ENCODE results near the gene PLOD1. TPM values are rescaled to one million over a fixed set of nuclear protein-coding genes. Genes with fewer than 3 reads are reported as not detected.
A peak's percentile ranks its signal among the peaks of the same experiment; 100 is the strongest.
"Not testable (repeated sequence)": the region's sequence is repeated elsewhere in the genome, so short reads cannot be mapped to it uniquely, and the experiment has no call there.

PLOD1 gene
- total RNA-seq, 4 donors from 2014 or later, result 28.8 to 56.3 (median 41.2) TPM

GRCh38 chr1:11888206-11888876 is 46.2 kb upstream of the PLOD1 start:
- Histone ChIP-seq H3K9me3 (no peaks in the 10 kb centered on the region), H3K36me3 (no peaks in the 10 kb centered on the region), H3K4me3 (no peak overlapping the region), H3K27ac (no peak overlapping the region), H3K27me3 (peaks cover 11% of the 10 kb centered on the region), H3K4me1 (no peaks in the 10 kb centered on the region)
- intact Hi-C loops (cut with DNase I; ENCODE audit: low total_unique reads) (no loop called here), in situ Hi-C loops (cut with MboI; ENCODE audit: low pct_ligation_motif_present in 1 of 4, low pct_unique_long_range_greater_than_20kb in 1 of 4, low sequenced_read_pairs in 3 of 4) (no loop called here)
- WGBS, 2 donors (ENCODE audit: low coverage in 1 of 2), result 80 to 92% methylated on average over 7 to 15 of the region's 15 CpGs
- TF ChIP-seq POLR2A (IDR thresholded peaks at IDR 0.05) (no peak), EP300 (IDR thresholded peaks at IDR 0.05; ENCODE audit: low read depth) (no peak), POLR2AphosphoS5 (IDR thresholded peaks at IDR 0.05) (no peak), CTCF (IDR thresholded peaks at IDR 0.05) (no peak)
- DNase-seq, result no peak

DNA sequence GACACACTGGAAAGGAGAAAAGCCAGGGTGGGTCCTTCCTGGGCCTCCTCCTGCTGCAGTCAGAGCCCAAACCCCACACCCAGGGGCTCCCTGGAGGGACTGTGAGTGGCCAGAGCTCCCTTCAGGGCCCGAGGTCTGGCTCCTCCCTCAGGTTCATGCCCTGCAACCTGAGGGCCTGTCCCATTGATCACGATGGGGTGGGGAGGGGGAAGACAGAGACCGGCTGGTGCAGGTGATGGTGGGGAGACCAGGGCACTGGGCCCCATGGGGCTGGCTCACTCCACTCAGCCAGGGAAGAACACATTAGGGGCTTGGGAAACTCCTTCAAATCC is 45.7 kb upstream of the PLOD1 start:
- in situ Hi-C loops (cut with MboI; ENCODE audit: low pct_ligation_motif_present in 1 of 4, low pct_unique_long_range_greater_than_20kb in 1 of 4, low sequenced_read_pairs in 3 of 4) (no loop called here), intact Hi-C loops (cut with DNase I; ENCODE audit: low total_unique reads) (no loop called here)

GRCh38 chr1:11891433-11892186 is 42.9 kb upstream of the PLOD1 start:
- Histone ChIP-seq H3K4me3 (no peak overlapping the region), H3K9me3 (no peaks in the 10 kb centered on the region), H3K27ac (no peak overlapping the region), H3K4me1 (no peaks in the 10 kb centered on the region), H3K36me3 (no peaks in the 10 kb centered on the region), H3K27me3 (peaks cover 30% of the 10 kb centered on the region)
- in situ Hi-C loops (cut with MboI; ENCODE audit: low pct_ligation_motif_present in 1 of 4, low pct_unique_long_range_greater_than_20kb in 1 of 4, low sequenced_read_pairs in 3 of 4), result loop anchor here in 1 of 4 donors (10.0 kb wide), 1 partner anchor 47 kb away; the partner anchor contains the start of gene NPPA
- no peak for DNase-seq
- WGBS, 2 donors (ENCODE audit: low coverage in 1 of 2), result 68 to 89% methylated on average over 3 to 6 of the region's 6 CpGs
- TF ChIP-seq EP300 (IDR thresholded peaks at IDR 0.05; ENCODE audit: low read depth) (no peak), POLR2A (IDR thresholded peaks at IDR 0.05) (no peak), CTCF (IDR thresholded peaks at IDR 0.05) (no peak), POLR2AphosphoS5 (IDR thresholded peaks at IDR 0.05) (no peak)
- intact Hi-C loops (cut with DNase I; ENCODE audit: low total_unique reads), result loop anchor here (5.0 kb wide), 1 partner anchor 54 kb away; no protein-coding TSS in a partner anchor

More for the DNA sequence above, 45.7 kb upstream of the PLOD1 start:
- no peak for TF ChIP-seq CTCF (IDR thresholded peaks at IDR 0.05)
- no peak for TF ChIP-seq EP300 (IDR thresholded peaks at IDR 0.05; ENCODE audit: low read depth)
- no peak for TF ChIP-seq POLR2AphosphoS5 (IDR thresholded peaks at IDR 0.05)
- no peak for TF ChIP-seq POLR2A (IDR thresholded peaks at IDR 0.05)
- 41% methylated on average over 3 of the region's 3 CpGs; no CpG with 5 or more reads in 1 of the 2 donors for WGBS, 2 donors (ENCODE audit: low coverage in 1 of 2)
- no peak overlapping the region for H3K4me3 ChIP-seq
- H3K4me1 ChIP-seq, result no peaks in the 10 kb centered on the region
- no peaks in the 10 kb centered on the region for H3K9me3 ChIP-seq
- no peak for DNase-seq
- H3K27ac ChIP-seq, result no peak overlapping the region
- peaks cover 11% of the 10 kb centered on the region for H3K27me3 ChIP-seq
- H3K36me3 ChIP-seq, result no peaks in the 10 kb centered on the region

- DNase-seq, result peak; percentile 63
- Histone ChIP-seq H3K4me1 (no peaks in the 10 kb centered on the region), H3K9me3 (no peaks in the 10 kb centered on the region), H3K36me3 (no peaks in the 10 kb centered on the region), H3K4me3 (no peak overlapping the region), H3K27me3 (peaks cover 52% of the 10 kb centered on the region), H3K27ac (no peak overlapping the region)
- TF ChIP-seq POLR2A (IDR thresholded peaks at IDR 0.05) (no peak), CTCF (IDR thresholded peaks at IDR 0.05) (peak; percentile 74 to 88 (median 81))
- intact Hi-C loops (cut with DNase I; ENCODE audit: low total_unique reads) (loop anchor here (5.0 kb wide), 1 partner anchor 57 kb away; no protein-coding TSS in a partner anchor), in situ Hi-C loops (cut with MboI; ENCODE audit: low pct_ligation_motif_present in 1 of 4, low pct_unique_long_range_greater_than_20kb in 1 of 4, low sequenced_read_pairs in 3 of 4) (loop anchor here in 1 of 4 donors (10.0 kb wide), 1 partner anchor 49 kb away; the partner anchor contains the start of gene NPPA)
- 0 to 3% methylated on average over 4 to 5 of the region's 5 CpGs for WGBS, 2 donors (ENCODE audit: low coverage in 1 of 2)
Observed at GRCh38 chr1:11893907-11894251, 40.6 kb upstream of the PLOD1 start.

- H3K27me3 ChIP-seq, result peaks cover 58% of the 10 kb centered on the region
- not testable (repeated sequence) for H3K4me1 ChIP-seq, H3K36me3 ChIP-seq, H3K9me3 ChIP-seq, H3K27ac ChIP-seq, DNase-seq, H3K4me3 ChIP-seq
- intact Hi-C loops (cut with DNase I; ENCODE audit: low total_unique reads) (loop anchor here (5.0 kb wide), 1 partner anchor 57 kb away; no protein-coding TSS in a partner anchor), in situ Hi-C loops (cut with MboI; ENCODE audit: low pct_ligation_motif_present in 1 of 4, low pct_unique_long_range_greater_than_20kb in 1 of 4, low sequenced_read_pairs in 3 of 4) (loop anchor here in 1 of 4 donors (10.0 kb wide), 1 partner anchor 50 kb away; the partner anchor contains the start of gene NPPA)
- 65 to 73% methylated on average over 1 of the region's 1 CpG for WGBS, 2 donors (ENCODE audit: low coverage in 1 of 2)
Observed at GRCh38 chr1:11894501-11894900, 40.0 kb upstream of the PLOD1 start.

All from transverse colon (tissue), 4 donors.